ENCODE results near the gene ZBTB8B.

ZBTB8B gene

GRCh38 chr1:32503153-32503552, 38.3 kb downstream of the ZBTB8B start:
- DNase-seq (ENCODE audit: low read depth in 3 of 3, low spot score in 1 of 3): no peak

DNA sequence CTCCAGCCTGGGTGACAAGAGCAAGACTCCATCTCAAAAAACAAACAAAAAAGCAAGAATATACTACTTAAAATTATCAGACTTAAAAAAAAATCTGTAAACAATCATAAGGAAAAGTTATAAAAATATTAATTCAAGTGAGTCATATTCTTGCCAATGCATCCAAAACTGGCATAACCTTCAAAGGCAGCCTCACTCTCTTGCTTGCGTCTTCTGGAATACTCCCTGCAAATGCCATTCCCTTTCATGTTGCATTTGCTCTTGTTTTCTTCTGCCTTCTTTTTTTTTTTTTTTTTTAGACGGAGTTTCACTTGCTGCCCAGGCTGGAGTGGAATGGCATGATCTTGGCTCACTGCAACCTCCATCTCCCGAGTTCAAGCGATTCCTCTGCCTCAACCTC, 42.1 kb downstream of the ZBTB8B start:
- no peak for DNase-seq (ENCODE audit: low read depth in 3 of 3, low spot score in 1 of 3)

GRCh38 chr1:32508761-32509160, 43.9 kb downstream of the ZBTB8B start:
- no peak for DNase-seq (ENCODE audit: low read depth in 3 of 3, low spot score in 1 of 3)

- no peak for DNase-seq (ENCODE audit: low read depth in 3 of 3, low spot score in 1 of 3)
Measured at GRCh38 chr1:32509939-32510338, 45.1 kb downstream of the ZBTB8B start.
